Measurements from ENCODE around the gene ELP2.
"Not testable (repeated sequence)": the region's sequence is repeated elsewhere in the genome, so short reads cannot be mapped to it uniquely, and the experiment has no call there.

ELP2 gene

GRCh38 chr18:36116771-36117170 lies 12.9 kb upstream of the ELP2 start:
- not testable (repeated sequence) for DNase-seq (ENCODE audit: low read depth in 2 of 2, low spot score in 1 of 2)

GRCh38 chr18:36120297-36120696 lies 9.4 kb upstream of the ELP2 start:
- no peak for DNase-seq (ENCODE audit: low read depth in 2 of 2, low spot score in 1 of 2)

- no peak for DNase-seq (ENCODE audit: low read depth in 2 of 2, low spot score in 1 of 2)
These were observed 4.9 kb upstream of the ELP2 start for GRCh38 chr18:36124841-36125240.

- DNase-seq (ENCODE audit: low read depth in 2 of 2, low spot score in 1 of 2): no peak
These were observed 3.0 kb upstream of the ELP2 start for GRCh38 chr18:36126668-36127067.

- DNase-seq (ENCODE audit: low read depth in 2 of 2, low spot score in 1 of 2): no peak
These were observed 1.7 kb upstream of the ELP2 start for GRCh38 chr18:36127836-36128529.

GRCh38 chr18:36128530-36128870 lies 1.2 kb upstream of the ELP2 start:
- no peak for DNase-seq (ENCODE audit: low read depth in 2 of 2, low spot score in 1 of 2)

- peak in 1 of 2 donors; percentile 4 for DNase-seq (ENCODE audit: low read depth in 2 of 2, low spot score in 1 of 2)
These were observed 796 bp upstream of the ELP2 start for GRCh38 chr18:36128907-36129299.

- no peak for DNase-seq (ENCODE audit: low read depth in 2 of 2, low spot score in 1 of 2)
These were observed 536 bp downstream of the ELP2 start for GRCh38 chr18:36130039-36130831.

GRCh38 chr18:36130883-36131653 lies 1.4 kb downstream of the ELP2 start:
- no peak for DNase-seq (ENCODE audit: low read depth in 2 of 2, low spot score in 1 of 2)

GRCh38 chr18:36131692-36132483 lies 2.2 kb downstream of the ELP2 start:
- no peak for DNase-seq (ENCODE audit: low read depth in 2 of 2, low spot score in 1 of 2)

- DNase-seq (ENCODE audit: low read depth in 2 of 2, low spot score in 1 of 2): no peak
These were observed 3.1 kb downstream of the ELP2 start for GRCh38 chr18:36132756-36133155.

- DNase-seq (ENCODE audit: low read depth in 2 of 2, low spot score in 1 of 2): no peak
These were observed 5.6 kb downstream of the ELP2 start for GRCh38 chr18:36135264-36135663.

- DNase-seq (ENCODE audit: low read depth in 2 of 2, low spot score in 1 of 2): no peak
These were observed 9.5 kb downstream of the ELP2 start for GRCh38 chr18:36139245-36139644.

- no peak for DNase-seq (ENCODE audit: low read depth in 2 of 2, low spot score in 1 of 2)
These were observed 11.9 kb downstream of the ELP2 start for GRCh38 chr18:36141576-36141975.

GRCh38 chr18:36142751-36143150 lies 13.1 kb downstream of the ELP2 start:
- no peak for DNase-seq (ENCODE audit: low read depth in 2 of 2, low spot score in 1 of 2)

- DNase-seq (ENCODE audit: low read depth in 2 of 2, low spot score in 1 of 2): no peak
These were observed 13.7 kb downstream of the ELP2 start for GRCh38 chr18:36143391-36143790.

- DNase-seq (ENCODE audit: low read depth in 2 of 2, low spot score in 1 of 2): no peak
These were observed 20.0 kb downstream of the ELP2 start for GRCh38 chr18:36149514-36150289.

- no peak for DNase-seq (ENCODE audit: low read depth in 2 of 2, low spot score in 1 of 2)
These were observed 23.1 kb downstream of the ELP2 start for GRCh38 chr18:36152781-36153180.

GRCh38 chr18:36153203-36153602 lies 23.5 kb downstream of the ELP2 start:
- DNase-seq (ENCODE audit: low read depth in 2 of 2, low spot score in 1 of 2): no peak

GRCh38 chr18:36153771-36154170 lies 24.1 kb downstream of the ELP2 start:
- DNase-seq (ENCODE audit: low read depth in 2 of 2, low spot score in 1 of 2): no peak

Data from stimulated activated CD8-positive, alpha-beta memory T cell treated with anti-CD3 and anti-CD28 coated beads, Interleukin-4, amount 100 ng/mL, for 4 hours (primary cell).